Omental fat pad (tissue), 4 donors: ENCODE results near the gene SCAPER. TPM values are rescaled to one million over a fixed set of nuclear protein-coding genes. Genes with fewer than 3 reads are reported as not detected.
"Not testable (repeated sequence)": the region's sequence is repeated elsewhere in the genome, so short reads cannot be mapped to it uniquely, and the experiment has no call there.

Source experiments
- ATAC-seq: fragments of 150-250 bp; one replicate; pipeline ENCODE4 v1.9.1; 2016; ENCODE audit warnings: mild to moderate bottlenecking, moderate library complexity; ENCODE audit not compliant: low FRiP score
- DNase-seq: peaks from one replicate; pipeline ENCODE4 v3.0.0-alpha.2; 2019; ENCODE audit warnings: low spot score
- CTCF ChIP-seq, 3 donors: fragments of 450-650 bp; IDR thresholded peaks; one replicate each; pipeline ENCODE4 v1.5.1; 2016 to 2017; ENCODE audit warnings: antibody characterized with exemption in 3 of 3, mild to moderate bottlenecking in 3 of 3, moderate library complexity in 2 of 3
- total RNA-seq, 4 donors: library from RNA; depleted of rRNA; stranded (reverse); fragments of >200 nt; gene quantifications; one replicate each; pipeline ENCODE4 v1.1.0, GENCODE V29; 2016

SCAPER gene
- total RNA-seq, 4 donors from 2014 or later: 11.2 to 33.4 (median 22.6) TPM

- ATAC-seq: no peak
- no peak for DNase-seq
- TF ChIP-seq CTCF (IDR thresholded peaks at IDR 0.05): no peak
These were observed 11.0 kb downstream of the SCAPER start for GRCh38 chr15:76894174-76894573.

GRCh38 chr15:76892836-76893235, 12.3 kb downstream of the SCAPER start:
- not testable (repeated sequence) for DNase-seq, ATAC-seq

GRCh38 chr15:76887280-76888141, 17.6 kb downstream of the SCAPER start:
- ATAC-seq, DNase-seq: not testable (repeated sequence)

GRCh38 chr15:76885212-76885611, 19.9 kb downstream of the SCAPER start:
- ATAC-seq: no peak
- no peak for TF ChIP-seq CTCF (IDR thresholded peaks at IDR 0.05)
- DNase-seq: no peak

- no peak for ATAC-seq
- no peak for TF ChIP-seq CTCF (IDR thresholded peaks at IDR 0.05)
- DNase-seq: no peak
These were observed 29.2 kb downstream of the SCAPER start for GRCh38 chr15:76875911-76876310.

- not testable (repeated sequence) for DNase-seq, ATAC-seq
These were observed 32.1 kb downstream of the SCAPER start for GRCh38 chr15:76873066-76873465.

- ATAC-seq (no peak), DNase-seq (no peak)
- no peak for TF ChIP-seq CTCF (IDR thresholded peaks at IDR 0.05)
These were observed 33.2 kb downstream of the SCAPER start for GRCh38 chr15:76871930-76872329.

GRCh38 chr15:76868740-76869139, 36.4 kb downstream of the SCAPER start:
- ATAC-seq (no peak), DNase-seq (no peak)
- no peak for TF ChIP-seq CTCF (IDR thresholded peaks at IDR 0.05)
